ENCODE measurements around the gene SLIT3.

The SLIT3 gene

DNA sequence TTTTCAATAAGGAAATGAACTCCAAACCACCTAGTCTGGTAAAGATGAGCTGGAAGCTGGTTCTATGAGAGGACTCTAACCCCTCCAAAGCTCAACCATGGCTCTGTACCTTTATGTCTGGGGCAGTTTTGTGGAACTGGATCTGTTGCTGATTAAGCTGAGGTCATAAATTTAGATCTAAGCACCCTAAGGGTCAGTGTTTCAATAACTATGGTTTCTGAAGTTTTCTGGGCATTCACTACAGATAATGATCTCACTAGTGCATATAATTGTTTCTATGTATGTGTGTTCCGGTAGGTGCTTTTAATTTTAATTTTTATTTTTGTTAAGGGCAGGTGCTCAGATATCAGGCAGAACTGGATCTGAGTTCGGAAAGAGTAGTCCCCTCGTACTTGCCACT, 463.1 kb downstream of the SLIT3 start:
- TF ChIP-seq BHLHE40 (IDR thresholded peaks at IDR 0.05; ENCODE audit: borderline replicate concordance) (no peak), CTBP1 (IDR thresholded peaks at IDR 0.05; ENCODE audit: borderline replicate concordance) (no peak)
- POLR2A ChIA-PET, result no interaction called here
- no peak for DNase-seq (ENCODE audit: extremely low spot score)
- CTCF ChIA-PET, result no interaction called here

GRCh38 chr5:168836603-168837231, 464.2 kb downstream of the SLIT3 start:
- ChIA-PET POLR2A (no interaction called here), CTCF (no interaction called here)
- no peak for DNase-seq (ENCODE audit: extremely low spot score)
- TF ChIP-seq, protein P1, sequence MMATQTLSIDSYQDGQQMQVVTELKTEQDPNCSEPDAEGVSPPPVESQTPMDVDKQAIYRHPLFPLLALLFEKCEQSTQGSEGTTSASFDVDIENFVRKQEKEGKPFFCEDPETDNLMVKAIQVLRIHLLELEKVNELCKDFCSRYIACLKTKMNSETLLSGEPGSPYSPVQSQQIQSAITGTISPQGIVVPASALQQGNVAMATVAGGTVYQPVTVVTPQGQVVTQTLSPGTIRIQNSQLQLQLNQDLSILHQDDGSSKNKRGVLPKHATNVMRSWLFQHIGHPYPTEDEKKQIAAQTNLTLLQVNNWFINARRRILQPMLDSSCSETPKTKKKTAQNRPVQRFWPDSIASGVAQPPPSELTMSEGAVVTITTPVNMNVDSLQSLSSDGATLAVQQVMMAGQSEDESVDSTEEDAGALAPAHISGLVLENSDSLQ (IDR thresholded peaks at IDR 0.05), result no peak

GRCh38 chr5:168833936-168834335, 467.0 kb downstream of the SLIT3 start:
- ChIA-PET CTCF (no interaction called here), POLR2A (no interaction called here)
- DNase-seq (ENCODE audit: extremely low spot score), result no peak
- TF ChIP-seq FOXA1 (IDR thresholded peaks at IDR 0.05), result no peak
- TF ChIP-seq CTBP1 (IDR thresholded peaks at IDR 0.05; ENCODE audit: borderline replicate concordance), result no peak
- no peak for TF ChIP-seq HDGF (IDR thresholded peaks at IDR 0.05; ENCODE audit: borderline replicate concordance)
- TF ChIP-seq SP1 (IDR thresholded peaks at IDR 0.05), result no peak
- TF ChIP-seq ARNT (IDR thresholded peaks at IDR 0.05), result no peak
- TF ChIP-seq FOXK2 (IDR thresholded peaks at IDR 0.05), result no peak
- TF ChIP-seq ELF4 (IDR thresholded peaks at IDR 0.05), result no peak
- no peak for TF ChIP-seq SUZ12 (IDR thresholded peaks at IDR 0.05)
- TF ChIP-seq TARDBP (IDR thresholded peaks at IDR 0.05), result no peak
- no peak for TF ChIP-seq NFRKB (IDR thresholded peaks at IDR 0.05)
- TF ChIP-seq LEF1 (IDR thresholded peaks at IDR 0.05; ENCODE audit: borderline replicate concordance), result no peak
- no peak for TF ChIP-seq BHLHE40 (IDR thresholded peaks at IDR 0.05; ENCODE audit: borderline replicate concordance)
- TF ChIP-seq, protein P1 (IDR thresholded peaks at IDR 0.05), result no peak

DNA sequence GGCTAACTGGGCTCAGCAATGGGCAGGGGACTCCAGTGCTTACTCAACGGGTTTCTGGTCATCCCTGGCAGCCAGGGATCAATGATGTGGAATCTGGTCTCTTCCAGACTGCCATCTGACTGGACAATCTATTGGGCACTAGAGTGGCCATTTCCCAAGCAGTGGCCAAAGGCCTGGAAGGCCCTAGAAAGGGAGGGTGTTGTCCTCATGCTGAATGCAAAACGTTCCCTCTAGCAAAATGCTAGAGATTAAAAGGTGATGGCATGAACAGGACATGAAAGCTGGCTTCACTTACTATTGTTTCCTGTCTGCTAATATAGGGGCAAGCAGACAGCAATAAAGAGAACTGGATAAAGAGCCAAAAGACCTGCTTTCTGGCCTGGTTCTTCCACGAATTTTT, 467.6 kb downstream of the SLIT3 start:
- ChIA-PET CTCF (no interaction called here), POLR2A (no interaction called here)
- no peak for DNase-seq (ENCODE audit: extremely low spot score)
- TF ChIP-seq, protein P1 (IDR thresholded peaks at IDR 0.05), result no peak
- TF ChIP-seq TARDBP (IDR thresholded peaks at IDR 0.05), result no peak
- TF ChIP-seq NFRKB (IDR thresholded peaks at IDR 0.05), result no peak
- TF ChIP-seq L3MBTL2 (conservative IDR thresholded peaks at IDR 0.05), result no peak
- no peak for TF ChIP-seq SUZ12 (IDR thresholded peaks at IDR 0.05)
- TF ChIP-seq LEF1 (IDR thresholded peaks at IDR 0.05; ENCODE audit: borderline replicate concordance), result no peak

DNA sequence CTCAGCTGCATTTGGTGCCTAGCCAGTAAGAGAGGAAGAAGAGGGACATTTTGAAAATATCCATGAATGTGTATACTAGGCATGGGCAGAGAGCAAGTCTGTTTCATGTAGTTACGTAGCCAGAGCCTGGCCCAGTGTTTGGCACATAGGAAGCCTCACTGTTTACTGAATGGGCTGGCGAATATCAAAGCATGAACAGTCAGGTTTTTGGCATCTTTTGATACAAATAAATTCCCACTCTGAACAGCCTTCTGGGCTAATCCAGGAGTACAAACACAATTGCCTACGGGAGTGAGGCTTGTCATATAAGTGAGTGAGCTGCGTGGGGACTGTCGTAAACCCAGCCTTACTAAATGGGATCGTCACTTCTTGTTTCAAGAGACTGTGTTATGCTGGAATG, 468.6 kb downstream of the SLIT3 start:
- POLR2A ChIA-PET, result no interaction called here

GRCh38 chr5:168831383-168831782, 469.6 kb downstream of the SLIT3 start:
- ChIA-PET POLR2A (no interaction called here), CTCF (no interaction called here)
- TF ChIP-seq LEF1 (IDR thresholded peaks at IDR 0.05; ENCODE audit: borderline replicate concordance) (no peak), ELF4 (IDR thresholded peaks at IDR 0.05) (no peak), NFRKB (IDR thresholded peaks at IDR 0.05) (no peak), ZNF384 (IDR thresholded peaks at IDR 0.05) (no peak), FOXM1 (IDR thresholded peaks at IDR 0.05; ENCODE audit: borderline replicate concordance) (no peak), CTBP1 (IDR thresholded peaks at IDR 0.05; ENCODE audit: borderline replicate concordance) (no peak), SP1 (IDR thresholded peaks at IDR 0.05) (no peak), SUZ12 (IDR thresholded peaks at IDR 0.05) (no peak), BHLHE40 (IDR thresholded peaks at IDR 0.05; ENCODE audit: borderline replicate concordance) (no peak), TARDBP (IDR thresholded peaks at IDR 0.05) (no peak), HDGF (IDR thresholded peaks at IDR 0.05; ENCODE audit: borderline replicate concordance) (no peak), L3MBTL2 (conservative IDR thresholded peaks at IDR 0.05) (no peak), FOXK2 (IDR thresholded peaks at IDR 0.05) (no peak), FOXA1 (IDR thresholded peaks at IDR 0.05) (no peak), ARNT (IDR thresholded peaks at IDR 0.05) (no peak)
- TF ChIP-seq, protein P1 (IDR thresholded peaks at IDR 0.05), result no peak
- DNase-seq (ENCODE audit: extremely low spot score), result no peak

More for the DNA sequence above, 468.6 kb downstream of the SLIT3 start:
- CTCF ChIA-PET, result no interaction called here
- TF ChIP-seq FOXK2 (IDR thresholded peaks at IDR 0.05) (no peak), SUZ12 (IDR thresholded peaks at IDR 0.05) (no peak), NFRKB (IDR thresholded peaks at IDR 0.05) (no peak), CTBP1 (IDR thresholded peaks at IDR 0.05; ENCODE audit: borderline replicate concordance) (no peak), ARNT (IDR thresholded peaks at IDR 0.05) (no peak), FOXA1 (IDR thresholded peaks at IDR 0.05) (no peak), HDGF (IDR thresholded peaks at IDR 0.05; ENCODE audit: borderline replicate concordance) (no peak), SP1 (IDR thresholded peaks at IDR 0.05) (no peak)
- TF ChIP-seq, protein P1 (IDR thresholded peaks at IDR 0.05), result no peak
- DNase-seq (ENCODE audit: extremely low spot score), result no peak
